HG03460 (cell line): ENCODE measurements around the gene DENND1A.

Experiments used
- ATAC-seq: cut with Tn5 transposase; IDR thresholded peaks from one replicate; pipeline ENCODE4 v1.9.1; 2021; ENCODE audit not compliant: unreplicated experiment

DENND1A gene

GRCh38 chr9:123513554-123513953, 416.4 kb downstream of the DENND1A start:
- no peak for ATAC-seq

GRCh38 chr9:123511326-123512277, 418.3 kb downstream of the DENND1A start:
- no peak for ATAC-seq

GRCh38 chr9:123509646-123510045, 420.3 kb downstream of the DENND1A start:
- no peak for ATAC-seq

GRCh38 chr9:123508048-123508447, 421.9 kb downstream of the DENND1A start:
- ATAC-seq: no peak

GRCh38 chr9:123505496-123505895, 424.4 kb downstream of the DENND1A start:
- ATAC-seq: no peak

- ATAC-seq: no peak
These were observed 429.6 kb downstream of the DENND1A start for GRCh38 chr9:123500336-123500735.

GRCh38 chr9:123497830-123498229, 432.1 kb downstream of the DENND1A start:
- ATAC-seq: no peak

GRCh38 chr9:123495731-123496130, 434.2 kb downstream of the DENND1A start:
- ATAC-seq: no peak

GRCh38 chr9:123493627-123494026, 436.3 kb downstream of the DENND1A start:
- no peak for ATAC-seq

GRCh38 chr9:123490688-123491087, 439.2 kb downstream of the DENND1A start:
- ATAC-seq: no peak

- no peak for ATAC-seq
These were observed 441.1 kb downstream of the DENND1A start for GRCh38 chr9:123488722-123489321.

GRCh38 chr9:123487944-123488548, 441.9 kb downstream of the DENND1A start:
- no peak for ATAC-seq

- ATAC-seq: no peak
These were observed 443.5 kb downstream of the DENND1A start for GRCh38 chr9:123486431-123486830.

GRCh38 chr9:123485216-123485615, 444.7 kb downstream of the DENND1A start:
- no peak for ATAC-seq

GRCh38 chr9:123484130-123484529, 445.8 kb downstream of the DENND1A start:
- no peak for ATAC-seq

GRCh38 chr9:123483191-123483803, 446.6 kb downstream of the DENND1A start:
- ATAC-seq: no peak

GRCh38 chr9:123482295-123482968, 447.5 kb downstream of the DENND1A start:
- ATAC-seq: no peak

- ATAC-seq: no peak
These were observed 448.6 kb downstream of the DENND1A start for GRCh38 chr9:123481209-123481865.

- no peak for ATAC-seq
These were observed 449.1 kb downstream of the DENND1A start for GRCh38 chr9:123480791-123481190.

GRCh38 chr9:123480096-123480495, 449.8 kb downstream of the DENND1A start:
- ATAC-seq: no peak
